SH-SY5Y (cell line): Measurements from ENCODE around the gene NT5C2.

Experiments
- GATA2 ChIP-seq: IDR thresholded peaks from 2 replicates; pipeline ENCODE4 v1.6.1; 2011; ENCODE audit warnings: mild to moderate bottlenecking, low read depth, low read length
- GATA3 ChIP-seq: IDR thresholded peaks from 2 replicates; pipeline ENCODE4 v1.6.1; 2011; ENCODE audit warnings: low read depth, mild to moderate bottlenecking, low read length, moderate library complexity

- TF ChIP-seq GATA2 (no peak), GATA3 (no peak)
Measured at GRCh38 chr10:103045961-103046360, 147.1 kb downstream of the NT5C2 start.
